Endothelial cell of hepatic sinusoid (primary cell): Measurements from ENCODE around the gene DEDD2.

Source experiments
- in situ Hi-C: cut with HindIII; loops from 2 replicates; pipeline ENCODE4 v1.10.0; 2017; ENCODE audit warnings: low sequenced_read_pairs

The DEDD2 gene

DNA sequence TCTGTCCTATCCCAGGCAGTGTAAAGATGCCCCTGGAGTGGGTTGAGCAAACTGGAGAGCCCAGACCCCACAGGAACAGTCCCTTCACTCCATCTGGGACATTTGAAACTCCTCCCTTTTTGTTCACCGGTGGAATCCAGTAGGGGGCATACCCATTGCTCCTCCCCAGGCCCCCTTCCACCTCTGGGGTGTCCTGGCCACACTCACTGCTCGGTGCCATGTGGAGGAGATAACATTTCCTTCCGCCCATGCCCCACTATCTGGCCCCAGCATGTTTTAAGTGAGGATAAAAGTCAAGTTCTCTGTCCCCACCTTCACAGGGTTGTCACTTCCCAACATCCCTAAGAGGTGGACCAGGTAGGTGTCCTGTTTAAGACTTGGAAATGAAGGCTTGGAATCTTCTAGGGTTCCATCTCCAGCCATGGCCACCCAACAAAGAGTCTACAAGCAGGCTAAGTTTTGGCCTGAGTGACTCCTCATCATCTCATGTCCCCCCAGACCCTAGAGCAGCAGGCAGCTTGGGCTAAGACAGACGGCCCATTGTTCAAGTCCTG, 11.9 kb upstream of the DEDD2 start:
- in situ Hi-C loops = no loop called here

DNA sequence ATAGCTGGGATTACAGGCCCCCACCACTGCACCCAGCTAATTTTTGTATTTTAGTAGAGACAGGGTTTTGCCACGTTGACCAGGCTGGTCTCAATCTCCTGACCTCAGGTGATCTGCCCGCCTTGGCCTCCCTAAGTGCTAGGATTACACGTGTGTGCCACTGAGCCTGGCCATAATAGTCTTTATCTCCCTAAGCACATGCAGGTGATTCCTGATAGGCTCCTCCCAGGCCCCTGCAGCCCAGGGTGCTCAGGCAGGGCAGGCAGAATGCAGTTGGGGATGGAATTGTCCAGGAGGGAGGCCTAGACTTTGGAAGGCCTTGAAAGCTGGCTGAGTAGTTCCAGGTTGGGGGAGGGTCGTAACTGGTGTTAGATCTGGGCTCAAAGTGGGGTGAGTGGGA, 11.2 kb upstream of the DEDD2 start:
- in situ Hi-C loops = no loop called here

DNA sequence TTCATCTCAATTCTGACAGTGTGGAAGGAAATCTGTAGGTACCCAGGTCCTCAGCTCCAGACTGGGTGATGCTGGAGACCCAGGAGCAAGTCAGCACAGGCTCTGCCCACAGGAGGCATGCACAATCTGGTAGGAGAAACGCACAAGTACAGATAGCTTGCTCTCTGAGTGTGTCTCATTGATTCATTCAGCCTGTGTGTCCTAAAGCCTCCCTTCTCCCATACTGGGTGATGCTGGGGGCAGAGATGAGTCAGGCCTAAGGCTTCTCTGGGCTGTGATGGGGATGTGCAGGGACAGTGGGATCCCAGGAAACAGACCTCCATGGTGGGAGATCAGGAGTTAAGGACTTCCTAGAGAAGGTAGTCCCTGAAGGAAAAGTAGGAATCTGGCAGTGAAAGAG, 9.4 kb upstream of the DEDD2 start:
- in situ Hi-C loops = no loop called here

DNA sequence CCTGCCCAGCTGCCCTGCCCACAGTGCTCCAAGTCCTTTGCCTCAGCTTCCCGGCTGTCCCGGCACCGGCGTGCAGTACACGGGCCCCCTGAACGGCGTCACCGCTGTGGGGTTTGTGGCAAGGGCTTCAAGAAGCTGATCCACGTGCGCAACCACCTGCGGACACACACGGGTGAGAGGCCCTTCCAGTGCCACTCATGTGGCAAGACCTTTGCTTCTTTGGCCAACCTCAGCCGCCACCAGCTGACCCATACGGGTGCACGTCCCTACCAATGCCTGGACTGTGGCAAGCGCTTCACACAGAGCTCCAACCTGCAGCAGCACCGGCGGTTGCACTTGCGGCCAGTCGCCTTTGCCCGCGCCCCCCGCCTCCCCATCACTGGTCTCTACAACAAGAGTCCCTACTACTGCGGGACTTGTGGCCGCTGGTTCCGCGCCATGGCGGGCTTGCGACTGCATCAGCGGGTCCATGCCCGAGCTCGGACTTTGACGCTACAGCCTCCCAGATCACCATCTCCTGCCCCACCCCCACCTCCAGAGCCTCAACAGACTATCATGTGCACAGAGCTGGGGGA, 8.3 kb upstream of the DEDD2 start:
- in situ Hi-C loops = no loop called here

DNA sequence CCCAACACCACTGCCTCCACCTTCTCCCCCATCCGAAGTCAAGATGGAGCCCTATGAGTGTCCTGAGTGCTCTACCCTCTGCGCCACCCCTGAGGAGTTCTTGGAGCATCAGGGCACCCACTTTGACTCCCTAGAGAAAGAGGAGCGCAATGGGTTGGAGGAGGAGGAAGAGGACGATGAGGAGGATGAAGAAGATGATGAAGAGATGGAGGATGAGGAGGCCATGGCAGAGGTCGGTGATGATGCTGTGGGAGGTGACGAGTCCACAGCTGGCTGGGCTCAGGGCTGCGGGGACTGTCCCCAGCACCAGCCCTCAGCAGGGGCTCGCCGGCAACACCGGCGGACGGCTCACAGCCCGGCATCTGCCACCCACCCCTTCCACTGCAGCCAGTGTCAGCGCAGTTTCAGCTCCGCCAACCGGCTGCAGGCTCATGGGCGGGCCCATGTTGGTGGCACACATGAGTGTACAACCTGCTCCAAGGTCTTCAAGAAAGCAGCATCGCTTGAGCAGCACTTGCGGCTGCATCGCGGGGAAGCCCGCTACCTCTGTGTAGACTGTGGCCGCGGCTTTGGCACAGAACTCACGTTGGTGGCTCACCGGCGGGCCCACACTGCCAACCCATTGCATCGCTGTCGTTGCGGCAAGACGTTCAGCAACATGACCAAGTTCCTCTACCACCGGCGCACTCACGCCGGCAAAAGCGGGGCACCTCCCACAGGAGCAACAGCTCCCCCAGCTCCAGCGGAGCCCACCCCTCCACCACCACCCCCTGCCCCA, 7.7 kb upstream of the DEDD2 start:
- in situ Hi-C loops = no loop called here

DNA sequence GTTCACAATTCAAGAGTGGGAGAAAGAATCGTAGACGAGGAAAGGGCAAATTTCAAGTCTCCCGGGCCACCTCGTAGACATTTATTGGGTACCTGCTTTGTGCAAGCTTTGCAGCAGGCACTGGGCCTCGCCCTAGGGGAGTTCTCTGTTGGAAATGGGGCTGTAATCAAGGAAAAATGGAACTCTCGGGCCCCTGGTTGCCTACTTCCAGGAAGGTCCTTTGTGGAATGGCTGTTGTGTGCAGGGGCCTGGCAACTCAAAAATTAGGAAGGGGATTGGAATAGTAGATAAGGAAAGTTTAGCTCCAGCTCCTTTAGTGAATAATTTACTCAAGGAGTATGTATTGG, 3.2 kb upstream of the DEDD2 start:
- in situ Hi-C loops = no loop called here

DNA sequence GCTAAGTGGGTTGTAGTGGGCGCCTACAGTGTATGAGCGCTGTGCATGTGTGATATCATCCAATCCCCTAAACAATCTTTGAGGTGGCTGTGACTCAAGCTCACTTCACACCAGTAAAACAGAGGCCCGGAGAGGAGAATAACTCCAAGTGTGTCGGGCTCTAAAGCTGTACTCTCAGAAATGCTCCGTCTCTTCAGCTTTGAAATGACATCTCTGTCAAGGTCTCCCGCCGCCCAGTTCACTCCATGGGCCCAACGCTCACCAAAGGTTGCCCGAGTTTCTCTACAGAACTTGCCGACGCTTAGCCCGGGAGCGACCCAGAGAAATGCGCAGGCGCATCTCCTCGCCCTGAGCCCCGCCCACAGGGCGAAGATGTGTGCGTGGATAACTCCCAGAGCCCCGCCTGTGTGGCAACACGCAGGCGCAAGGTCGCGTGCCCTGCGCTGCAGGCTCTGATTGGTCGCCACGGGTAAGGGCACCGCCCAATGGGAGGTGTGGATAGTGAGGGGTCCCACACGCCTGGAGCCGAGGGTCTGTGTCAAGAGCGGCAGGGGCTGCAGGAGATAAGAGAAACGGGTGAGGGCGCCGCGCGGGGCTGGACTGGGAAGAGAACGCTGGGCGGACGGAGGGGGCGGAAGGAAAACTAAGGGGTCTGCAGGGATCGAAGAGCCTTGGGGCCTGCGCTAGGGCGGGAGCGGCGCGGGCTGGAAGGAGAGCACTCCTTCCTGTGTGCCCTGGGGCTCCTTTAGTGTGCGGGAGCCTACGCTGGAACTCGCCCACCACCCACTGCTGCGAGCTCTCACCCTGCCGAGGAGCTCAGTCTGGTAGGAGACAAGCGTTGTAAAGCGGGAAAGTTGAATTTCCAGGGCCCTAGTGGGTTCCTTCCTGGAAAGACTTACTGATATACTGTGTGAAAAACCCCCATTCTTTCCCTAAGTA, 2.6 kb upstream of the DEDD2 start, which contains the start of gene ZNF526:
Gene ZNF526 (plus strand): TSS at position 501 of the 939 bp plus-strand sequence. CDS start 4,092 bp downstream, outside the sequence.
- in situ Hi-C loops = no loop called here

DNA sequence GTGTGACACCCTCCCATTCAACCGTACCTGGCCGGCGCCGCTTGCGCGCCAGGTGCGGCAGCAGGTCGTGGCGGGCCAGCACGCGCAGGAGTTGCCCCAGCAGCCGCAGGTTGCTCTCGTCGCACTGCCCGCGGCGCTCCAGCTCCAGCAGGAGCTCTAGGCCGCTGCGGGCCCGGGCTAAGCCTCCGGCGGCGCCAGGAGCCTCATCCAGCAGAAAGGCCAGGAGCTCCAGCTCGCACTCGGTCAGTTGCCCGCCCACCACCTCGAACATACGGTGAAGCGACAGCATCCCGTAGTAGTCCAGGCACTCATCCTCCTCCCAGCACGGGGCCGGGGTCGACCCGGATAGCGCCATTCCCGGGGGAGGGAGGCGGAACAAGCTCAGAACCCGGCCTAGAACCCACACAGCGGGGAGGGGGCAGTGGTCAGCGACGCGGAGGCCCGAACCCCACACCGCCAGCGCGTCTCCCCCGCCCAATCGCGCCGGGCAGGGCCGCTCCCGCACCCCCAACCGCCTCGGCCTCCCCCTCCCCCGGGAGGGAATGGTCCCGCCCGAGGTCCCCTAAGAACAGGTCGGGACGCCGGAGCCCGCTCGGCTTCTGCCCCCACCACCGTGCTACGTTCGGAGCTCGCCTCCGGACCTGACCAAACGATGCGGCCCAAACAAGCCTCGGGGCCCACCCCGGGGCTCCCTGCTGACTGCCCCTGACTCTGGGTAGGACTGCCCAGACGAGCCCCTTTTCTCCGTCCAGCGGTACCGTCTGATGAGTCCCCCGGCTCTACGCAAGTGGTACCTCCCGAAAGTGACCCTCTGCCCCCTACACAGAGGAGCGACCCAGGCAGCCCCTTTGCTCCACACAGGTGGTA, 591 bp downstream of the DEDD2 start:
- in situ Hi-C loops = no loop called here

DNA sequence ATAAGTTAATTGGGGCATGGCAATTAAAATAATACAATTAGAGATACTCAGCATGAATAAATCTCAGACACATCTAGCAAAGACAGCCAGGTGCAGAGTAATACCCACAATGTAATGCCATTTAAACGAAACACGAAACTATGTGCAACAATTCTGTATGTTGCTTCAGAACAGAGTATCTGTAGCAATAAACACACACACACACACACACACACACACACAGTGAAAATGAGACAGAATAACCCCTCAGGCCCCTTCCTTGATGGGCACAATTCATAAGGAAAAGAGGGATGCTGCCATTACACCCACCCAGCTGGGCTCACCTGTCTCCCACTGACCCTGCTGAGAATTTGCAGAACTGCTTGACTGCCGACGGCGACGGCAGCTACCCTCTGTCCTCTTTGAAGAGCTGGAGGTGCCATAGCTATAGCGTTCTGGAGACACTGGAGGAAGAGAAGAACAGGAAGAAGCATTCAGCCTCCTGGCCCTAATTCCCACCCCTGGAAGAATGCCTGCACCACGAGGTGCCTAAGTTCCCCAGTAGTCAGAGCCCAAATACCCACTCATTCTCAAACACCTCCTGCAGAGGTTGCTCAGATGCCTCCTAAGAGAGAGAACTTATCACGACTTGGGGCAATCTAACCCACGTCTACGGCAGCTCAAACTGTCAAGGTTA, 2.5 kb downstream of the DEDD2 start:
- in situ Hi-C loops = no loop called here

DNA sequence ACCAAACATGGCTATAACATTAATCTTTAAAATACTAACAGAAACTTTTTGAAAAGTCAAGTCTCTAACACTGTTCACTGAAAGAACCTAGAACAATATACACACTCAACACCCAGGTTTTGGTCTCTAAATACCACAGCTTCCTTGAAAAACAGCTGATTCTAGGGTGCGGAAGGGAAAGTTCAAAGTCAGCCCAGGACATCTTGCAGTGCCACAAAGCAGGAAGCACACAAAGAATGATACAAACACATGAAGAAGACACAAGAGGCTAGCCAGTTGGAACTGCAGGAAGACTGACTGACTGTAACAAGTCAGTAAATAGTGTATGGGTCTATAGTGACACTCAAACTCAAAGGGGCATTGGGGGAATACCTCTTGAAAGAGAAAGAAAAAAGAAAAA, 4.6 kb downstream of the DEDD2 start:
- in situ Hi-C loops = no loop called here

DNA sequence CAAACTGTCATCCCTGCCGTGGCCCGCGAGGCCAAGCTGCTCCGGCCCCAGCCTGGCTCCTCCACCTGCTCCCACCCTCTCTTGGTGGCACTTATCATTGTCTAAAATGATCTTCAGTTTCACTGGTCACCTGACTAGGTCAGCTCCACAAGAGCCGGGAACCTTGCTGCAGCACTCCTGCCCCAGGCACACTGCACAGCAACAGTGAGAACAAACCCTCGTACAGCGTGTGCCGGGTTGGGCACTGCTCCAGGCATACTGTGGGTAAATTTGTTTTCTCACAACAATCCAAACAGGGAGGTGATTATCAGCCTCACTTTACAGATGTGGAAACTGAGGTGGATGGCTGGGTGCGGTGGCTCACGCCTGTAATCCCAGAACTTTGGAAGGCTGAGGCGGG, 8.9 kb downstream of the DEDD2 start:
- in situ Hi-C loops = no loop called here

DNA sequence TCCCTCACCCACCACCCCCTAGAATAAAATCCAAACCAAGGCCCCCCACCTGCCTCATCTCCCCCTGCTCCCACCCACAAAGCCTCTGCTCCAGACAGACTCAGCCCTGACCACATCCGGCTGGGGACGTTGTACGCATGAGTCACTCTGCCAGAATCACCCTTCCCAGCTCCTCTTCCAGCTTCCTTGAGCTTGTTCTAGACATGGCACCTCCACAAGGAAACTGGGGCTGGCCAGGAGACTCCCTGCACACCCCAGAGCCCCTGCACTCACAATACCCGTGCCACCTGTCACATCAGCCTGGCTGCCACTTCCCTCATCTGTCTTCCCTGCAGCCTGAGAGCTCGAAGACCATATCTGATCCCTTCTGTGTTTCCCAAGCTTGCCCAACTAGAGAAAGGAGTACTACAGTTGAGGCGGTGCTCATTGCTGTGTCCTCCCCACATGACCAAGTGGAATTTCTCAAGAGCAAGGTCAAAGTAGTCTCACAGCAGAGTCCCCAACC, 9.7 kb downstream of the DEDD2 start:
- in situ Hi-C loops = no loop called here

DNA sequence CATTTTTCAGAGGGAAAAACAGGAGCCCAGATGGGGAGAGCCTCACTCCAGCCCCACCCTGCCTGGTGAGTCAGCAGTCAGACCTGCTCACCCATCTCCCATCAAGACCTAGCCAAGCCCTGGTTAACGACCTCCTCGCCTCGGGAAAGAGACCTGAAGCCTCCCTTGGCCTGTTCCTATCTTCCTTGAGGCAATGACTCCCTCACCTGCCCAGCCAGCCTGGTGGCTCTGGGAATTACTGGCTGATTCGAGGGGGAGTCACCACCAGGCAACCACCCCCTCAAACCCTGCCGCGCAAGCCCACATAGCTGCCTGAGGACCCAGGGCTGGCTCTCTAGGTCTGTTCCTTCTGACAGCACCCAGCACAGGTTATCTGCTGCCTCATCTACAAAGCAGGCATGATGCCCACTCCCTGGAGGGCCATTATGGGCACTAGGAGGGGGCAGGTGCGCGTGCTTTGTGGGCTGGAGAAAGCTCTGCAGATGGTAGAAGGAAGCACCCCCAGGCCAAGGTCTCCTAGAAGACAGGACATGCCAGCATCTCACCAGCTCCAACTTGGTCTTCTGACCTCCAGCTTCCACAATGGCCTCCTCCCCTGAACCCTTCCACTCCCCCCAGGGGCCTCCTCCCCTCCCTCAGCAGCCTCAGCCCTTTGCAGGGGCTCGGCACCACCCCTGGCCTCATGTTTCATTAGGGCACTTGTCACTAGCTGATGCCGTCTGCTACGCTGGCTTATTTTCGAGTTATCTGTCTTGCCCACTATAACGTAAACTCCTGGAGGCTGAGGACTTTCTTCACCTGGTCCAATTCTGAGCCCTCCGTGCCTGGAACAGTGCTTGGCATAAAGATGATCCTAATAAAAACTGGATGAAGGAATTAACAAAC, 10.4 kb downstream of the DEDD2 start:
- in situ Hi-C loops = no loop called here

DNA sequence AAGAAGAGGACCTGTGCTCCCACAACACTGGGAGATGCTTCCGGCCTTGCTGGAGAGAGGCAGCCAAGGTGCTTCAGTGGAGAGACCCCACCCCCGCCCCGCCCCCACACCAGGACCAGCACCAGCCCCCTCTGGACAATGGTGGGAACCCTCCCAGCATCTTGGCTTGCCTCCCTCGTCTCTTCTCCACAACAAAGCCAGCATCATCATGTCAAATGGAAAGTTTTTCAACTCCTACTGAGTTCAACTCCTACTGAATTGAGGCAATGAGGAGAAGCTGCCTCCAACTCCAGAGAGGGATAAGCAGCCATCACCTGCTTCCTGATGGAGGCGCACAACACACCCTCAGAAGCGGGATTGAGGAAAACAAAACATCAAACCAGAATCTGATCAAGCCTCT, 12.8 kb downstream of the DEDD2 start:
- in situ Hi-C loops = no loop called here

DNA sequence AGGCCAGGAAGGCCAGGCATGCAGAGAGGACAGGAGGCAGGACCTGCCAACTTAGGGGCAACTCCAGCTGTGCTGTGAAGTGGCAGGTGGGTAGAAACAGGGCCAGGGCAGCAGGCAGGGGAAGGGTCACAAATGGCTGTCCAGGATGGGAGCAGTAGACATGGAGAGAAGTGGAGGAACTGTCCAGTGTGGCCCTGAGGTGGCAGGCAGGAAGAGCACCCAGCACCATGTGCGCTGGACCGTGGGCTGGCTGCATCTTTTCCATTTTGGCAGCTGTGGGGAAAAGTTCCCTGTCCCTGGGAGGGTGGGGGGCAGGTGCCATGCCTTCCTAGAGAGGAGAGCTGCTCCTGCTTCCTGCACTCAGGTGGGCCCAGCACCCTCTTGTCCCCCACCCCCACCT, 13.8 kb downstream of the DEDD2 start:
- in situ Hi-C loops = no loop called here

DNA sequence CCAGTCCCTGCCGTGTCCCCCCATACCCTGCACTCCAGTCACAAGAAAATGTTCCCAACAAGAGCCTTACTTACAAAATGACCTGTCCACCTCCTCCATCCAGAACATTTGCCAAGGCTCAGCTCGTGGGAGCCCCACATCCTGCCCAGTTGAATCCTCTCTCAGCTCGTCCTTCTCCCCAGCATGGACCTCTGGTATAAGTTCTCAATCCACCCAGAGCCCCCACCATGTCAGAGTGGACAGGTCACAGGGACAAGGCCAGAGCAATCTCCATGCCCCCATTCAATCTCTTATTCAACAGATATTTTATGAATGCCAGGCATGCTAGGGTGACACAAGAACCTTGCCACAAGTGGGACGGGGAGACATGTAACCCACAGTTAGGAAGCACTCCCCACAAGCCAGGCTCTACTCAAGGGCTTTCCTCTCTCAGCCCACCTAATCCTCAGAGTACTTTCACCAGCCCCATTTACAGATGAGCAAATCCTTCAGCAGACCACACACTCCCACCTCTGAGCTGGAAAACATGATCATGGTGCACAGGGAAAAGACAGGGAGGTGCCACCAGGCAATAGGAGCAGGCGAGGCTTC, 15.1 kb downstream of the DEDD2 start:
- in situ Hi-C loops = no loop called here

DNA sequence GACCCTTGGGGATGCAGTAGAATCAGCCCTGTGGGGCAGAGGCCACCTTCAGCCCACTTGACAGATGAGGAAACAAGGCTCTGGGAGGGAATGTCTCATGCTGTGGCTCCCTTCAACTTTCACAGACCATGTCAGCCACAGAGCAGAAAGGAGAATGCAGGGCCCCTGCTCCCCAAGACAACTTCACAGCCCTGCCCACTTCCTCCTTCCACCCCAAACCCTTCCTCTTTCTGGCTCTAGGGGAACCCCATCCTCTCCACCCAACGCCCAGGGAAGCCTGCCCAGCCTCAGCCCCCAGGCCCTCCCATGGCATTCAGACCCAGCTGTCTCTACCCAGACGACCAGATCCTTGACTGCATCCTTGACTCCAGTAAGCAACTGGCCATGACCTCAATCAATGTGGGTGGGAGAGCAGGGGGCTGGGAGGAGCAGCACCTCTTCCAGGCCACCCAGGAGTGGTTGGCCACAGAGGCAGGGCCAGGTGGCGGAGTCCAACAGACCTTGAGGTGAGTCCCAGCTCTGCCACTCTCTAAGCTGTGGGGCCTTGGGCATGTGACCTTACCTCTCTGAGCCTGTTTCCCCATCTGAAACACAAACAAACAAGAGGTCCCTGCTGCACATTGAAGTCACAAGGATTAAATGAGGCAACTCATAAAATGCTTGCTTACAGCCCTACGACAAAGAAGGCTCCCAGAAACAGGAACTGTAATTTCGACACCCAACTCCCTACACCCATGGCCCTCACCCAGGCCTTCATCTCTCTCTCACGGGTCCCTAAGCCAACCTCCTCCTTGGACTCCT, 15.8 kb downstream of the DEDD2 start:
- in situ Hi-C loops = no loop called here
